Neutrophil (primary cell): ENCODE data around the gene IP6K3.

Experiments used
- H3K27ac ChIP-seq: fragments of 200-600 bp; sonication (generic); 2 replicates; pipeline ENCODE4 v1.5.1; 2016; ENCODE audit warnings: mild to moderate bottlenecking, moderate library complexity
- H3K27me3 ChIP-seq: fragments of 200-600 bp; sonication (generic); 2 replicates; pipeline ENCODE4 v1.6.0; 2016; ENCODE audit warnings: mild to moderate bottlenecking
- H3K36me3 ChIP-seq: fragments of 200-600 bp; sonication (generic); 2 replicates; pipeline ENCODE4 v1.5.1; 2017
- H3K4me1 ChIP-seq, 2 experiments: fragments of 200-600 bp in 1 of 2; sonication (generic) in 1 of 2; 1 replicate in 1 of 2; 2 replicates in 1 of 2; pipeline versions ENCODE4 v1.5.1 to v1.6.1; 2013 to 2016; ENCODE audit warnings: low read depth in 1 of 2, low read length in 1 of 2, mild to moderate bottlenecking in 1 of 2, moderate library complexity in 1 of 2; ENCODE audit not compliant: control insufficient read depth in 1 of 2, insufficient read depth in 1 of 2
- H3K4me3 ChIP-seq, 2 experiments: fragments of 200-600 bp in 1 of 2; sonication (generic) in 1 of 2; 1 replicate in 1 of 2; 2 replicates in 1 of 2; pipeline ENCODE4 v1.5.1; 2013 to 2016; ENCODE audit warnings: low read depth in 1 of 2, low read length in 1 of 2, mild to moderate bottlenecking in 1 of 2, moderate library complexity in 1 of 2
- H3K9me3 ChIP-seq: fragments of 200-600 bp; sonication (generic); 2 replicates; pipeline ENCODE4 v1.5.1; 2016
- TF ChIP-seq, protein P1 (sequence below): fragments of 200-600 bp; sonication (generic); IDR thresholded peaks from 2 replicates; pipeline ENCODE4 v1.5.1; 2016; ENCODE audit warnings: antibody characterized with exemption

The IP6K3 gene

DNA sequence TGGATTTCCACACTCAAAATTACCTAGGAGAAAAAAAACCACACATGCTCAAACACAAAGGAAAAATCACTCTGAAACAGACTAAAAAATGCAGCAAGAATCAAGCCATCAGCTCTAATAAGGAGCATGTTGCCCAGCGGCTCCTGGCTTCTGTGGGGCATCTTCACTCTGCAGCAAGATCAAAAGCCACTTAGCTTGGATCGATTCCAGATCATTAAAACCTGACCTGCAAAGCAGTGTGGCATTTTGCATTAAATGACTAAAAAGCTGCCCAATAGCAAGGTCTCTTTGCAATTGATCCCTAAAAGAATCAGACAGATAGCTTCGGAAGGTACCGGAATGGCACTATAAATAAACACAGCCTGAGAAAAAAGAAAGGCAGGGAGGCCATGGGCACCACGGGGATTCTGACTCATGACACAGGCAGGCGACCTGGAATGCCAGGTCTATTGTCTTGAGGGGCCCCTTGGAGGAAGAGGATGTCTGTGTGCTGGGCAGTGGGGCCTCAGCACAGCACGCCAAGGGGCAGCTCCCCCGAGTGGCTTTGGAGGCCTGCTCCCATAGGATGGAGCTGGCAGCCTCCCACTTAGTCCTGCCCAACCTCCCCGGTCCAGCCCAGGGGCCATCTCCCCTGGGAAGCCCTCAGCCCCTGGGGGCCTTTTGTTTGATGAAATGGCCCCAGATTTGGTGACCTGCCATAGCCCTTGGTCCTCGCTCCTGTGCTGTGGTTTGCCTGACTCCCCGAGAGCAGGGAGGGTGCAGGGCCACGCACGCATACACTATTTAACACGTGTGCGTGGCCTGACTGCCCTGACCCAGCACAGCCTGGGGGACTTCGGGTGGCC is 34.6 kb upstream of the IP6K3 start:
- no peaks in the 10 kb centered on the region for H3K27me3 ChIP-seq
- peaks cover 0 to 2% of the 10 kb centered on the region in 2 experiments for H3K4me1 ChIP-seq
- H3K9me3 ChIP-seq = no peaks in the 10 kb centered on the region
- H3K36me3 ChIP-seq = peaks cover 89% of the 10 kb centered on the region
- TF ChIP-seq, protein P1, sequence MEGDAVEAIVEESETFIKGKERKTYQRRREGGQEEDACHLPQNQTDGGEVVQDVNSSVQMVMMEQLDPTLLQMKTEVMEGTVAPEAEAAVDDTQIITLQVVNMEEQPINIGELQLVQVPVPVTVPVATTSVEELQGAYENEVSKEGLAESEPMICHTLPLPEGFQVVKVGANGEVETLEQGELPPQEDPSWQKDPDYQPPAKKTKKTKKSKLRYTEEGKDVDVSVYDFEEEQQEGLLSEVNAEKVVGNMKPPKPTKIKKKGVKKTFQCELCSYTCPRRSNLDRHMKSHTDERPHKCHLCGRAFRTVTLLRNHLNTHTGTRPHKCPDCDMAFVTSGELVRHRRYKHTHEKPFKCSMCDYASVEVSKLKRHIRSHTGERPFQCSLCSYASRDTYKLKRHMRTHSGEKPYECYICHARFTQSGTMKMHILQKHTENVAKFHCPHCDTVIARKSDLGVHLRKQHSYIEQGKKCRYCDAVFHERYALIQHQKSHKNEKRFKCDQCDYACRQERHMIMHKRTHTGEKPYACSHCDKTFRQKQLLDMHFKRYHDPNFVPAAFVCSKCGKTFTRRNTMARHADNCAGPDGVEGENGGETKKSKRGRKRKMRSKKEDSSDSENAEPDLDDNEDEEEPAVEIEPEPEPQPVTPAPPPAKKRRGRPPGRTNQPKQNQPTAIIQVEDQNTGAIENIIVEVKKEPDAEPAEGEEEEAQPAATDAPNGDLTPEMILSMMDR = no peak
- no peak overlapping the region for H3K4me3 ChIP-seq
- no peak overlapping the region for H3K27ac ChIP-seq

DNA sequence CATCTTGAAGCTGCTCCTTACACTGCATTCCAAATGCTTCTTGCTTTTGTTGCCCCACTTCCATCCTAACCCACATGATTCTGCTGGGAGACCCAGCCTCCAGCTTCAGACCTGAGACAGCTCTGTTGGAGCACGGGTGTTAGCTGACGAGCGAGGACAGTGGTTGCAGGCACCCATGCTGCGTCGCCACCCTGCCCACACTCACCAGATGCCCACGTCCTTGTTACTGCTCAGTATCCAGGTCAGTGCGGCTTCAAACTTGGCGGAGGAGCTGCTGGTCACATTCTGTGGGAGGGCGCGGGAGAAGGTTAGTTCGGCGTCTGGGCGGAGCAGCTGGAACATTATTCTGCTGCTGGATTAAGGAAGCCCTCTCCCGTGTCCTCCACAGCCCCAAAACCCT is 33.2 kb upstream of the IP6K3 start:
- H3K4me3 ChIP-seq = no peak overlapping the region
- H3K27ac ChIP-seq = no peak overlapping the region
- no peaks in the 10 kb centered on the region for H3K9me3 ChIP-seq
- no peaks in the 10 kb centered on the region for H3K27me3 ChIP-seq
- TF ChIP-seq, protein P1 = no peak
- peaks cover 100% of the 10 kb centered on the region for H3K36me3 ChIP-seq
- no peaks in the 10 kb centered on the region for H3K4me1 ChIP-seq

DNA sequence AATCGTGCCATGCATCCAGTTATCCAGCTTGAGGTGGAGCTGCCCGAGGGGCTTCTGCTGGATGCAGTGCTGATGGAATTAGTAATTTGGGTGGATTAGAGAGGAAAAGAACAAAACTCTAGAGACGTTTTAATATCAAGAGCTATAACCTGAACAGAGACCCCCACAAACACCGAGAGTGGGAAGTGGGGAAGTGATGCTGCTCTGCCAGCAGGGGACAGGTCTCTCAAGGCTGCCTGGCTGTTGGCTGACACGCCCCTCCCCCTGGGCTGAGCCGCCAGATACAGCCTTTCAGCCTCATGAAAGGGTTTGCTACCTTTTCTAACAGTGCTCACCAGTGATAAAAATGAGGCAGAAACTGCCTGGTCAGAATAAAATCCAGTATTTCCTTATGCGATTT is 32.6 kb upstream of the IP6K3 start:
- H3K4me1 ChIP-seq = no peaks in the 10 kb centered on the region
- peaks cover 100% of the 10 kb centered on the region for H3K36me3 ChIP-seq
- H3K27me3 ChIP-seq = no peaks in the 10 kb centered on the region
- no peak overlapping the region for H3K4me3 ChIP-seq
- TF ChIP-seq, protein P1 = no peak
- no peak overlapping the region for H3K27ac ChIP-seq
- no peaks in the 10 kb centered on the region for H3K9me3 ChIP-seq

DNA sequence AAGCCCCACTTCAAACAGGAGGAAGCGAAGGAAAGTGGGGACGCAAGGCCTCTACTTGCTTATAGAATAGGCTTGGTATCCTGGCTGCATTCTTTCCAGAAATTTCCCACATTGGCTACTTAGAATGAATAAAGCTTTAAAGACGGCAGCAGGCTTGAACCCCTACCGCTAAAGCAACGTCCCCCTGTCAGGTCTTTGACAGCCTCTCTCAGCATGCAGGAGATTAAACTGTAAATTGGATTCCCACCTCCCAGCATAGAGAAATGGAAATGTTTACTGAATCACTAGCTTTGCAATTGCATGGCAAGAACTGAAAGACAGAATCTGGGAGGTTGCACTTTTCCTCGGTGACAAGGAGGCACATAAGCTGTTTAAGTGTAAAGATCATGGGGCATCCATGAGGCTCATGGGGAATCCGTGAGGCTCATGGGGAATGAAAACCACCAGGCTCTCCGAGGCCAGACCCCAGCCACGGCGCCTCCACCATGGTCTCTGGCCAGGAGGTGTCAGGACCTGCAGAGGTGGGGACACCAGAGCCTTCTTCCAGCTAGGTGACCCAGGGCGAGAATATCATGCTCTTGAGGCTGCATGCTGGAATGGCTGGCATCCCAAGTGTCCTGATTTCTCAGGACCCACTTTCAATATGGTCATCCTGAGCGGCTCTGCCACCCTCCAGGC is 31.9 kb upstream of the IP6K3 start:
- peaks cover 100% of the 10 kb centered on the region for H3K36me3 ChIP-seq
- TF ChIP-seq, protein P1 = no peak
- H3K27me3 ChIP-seq = no peaks in the 10 kb centered on the region
- no peaks in the 10 kb centered on the region for H3K4me1 ChIP-seq
- no peak overlapping the region for H3K27ac ChIP-seq
- no peaks in the 10 kb centered on the region for H3K9me3 ChIP-seq
- H3K4me3 ChIP-seq = no peak overlapping the region

DNA sequence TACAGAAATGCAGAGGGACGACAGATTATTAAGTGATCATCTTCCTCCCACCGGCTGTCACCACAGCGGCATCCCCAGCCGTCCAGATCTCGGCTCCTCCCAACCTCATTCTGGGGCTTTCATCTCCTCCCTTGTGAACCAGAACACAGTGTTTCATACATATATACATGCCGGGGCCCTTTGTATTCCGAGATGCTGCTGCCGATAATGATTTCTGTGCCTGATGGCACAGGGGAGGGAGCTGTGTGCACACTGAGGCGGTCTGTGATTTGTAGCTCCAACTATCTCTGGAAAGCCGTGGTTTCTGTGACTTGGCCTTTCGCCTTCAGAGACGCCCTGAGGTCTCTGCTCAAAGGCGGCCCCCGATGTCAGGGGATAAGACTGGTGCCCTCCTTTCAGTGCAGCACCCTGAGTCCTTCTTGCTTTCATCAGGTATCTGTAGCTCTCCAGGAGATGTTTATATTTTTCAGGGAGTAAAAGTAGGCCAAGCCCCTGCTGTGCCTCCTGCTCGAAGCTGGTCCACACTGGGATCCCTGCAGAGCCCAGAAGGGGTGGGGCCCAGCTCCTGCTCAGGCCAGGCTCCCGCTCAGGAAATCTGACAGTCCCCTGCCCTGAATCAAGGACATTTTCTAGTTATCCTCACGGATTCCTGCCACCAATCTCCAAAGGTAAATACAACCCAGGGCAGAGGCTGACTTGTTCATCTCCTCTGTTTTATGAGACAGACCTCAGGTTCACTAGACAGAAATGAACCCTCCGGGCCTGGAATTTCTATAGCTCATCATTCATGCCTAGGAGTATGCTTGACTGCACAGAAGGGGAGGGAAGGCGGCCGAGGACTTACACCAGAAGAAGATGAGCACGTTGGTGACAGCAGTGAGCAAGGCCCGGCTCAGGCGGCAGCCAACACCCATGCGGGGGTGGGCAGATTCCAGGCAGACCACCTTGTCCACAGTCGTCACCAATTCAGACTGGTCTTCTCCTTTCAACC is 31.0 kb upstream of the IP6K3 start:
- Histone ChIP-seq H3K36me3 (peaks cover 100% of the 10 kb centered on the region), H3K27ac (no peak overlapping the region), H3K4me1 (no peaks in the 10 kb centered on the region), H3K27me3 (no peaks in the 10 kb centered on the region), H3K4me3 (no peak overlapping the region), H3K9me3 (no peaks in the 10 kb centered on the region)
- TF ChIP-seq, protein P1 = no peak
